CD4-positive, alpha-beta T cell (primary cell): Measurements from ENCODE around the gene WNT5B. TPM values are rescaled to one million over a fixed set of nuclear protein-coding genes. Genes with fewer than 3 reads are reported as not detected.

Experiments
- ATAC-seq: fragments of 200-7000 bp; cut with Tn5 transposase; one replicate; pipeline ENCODE4 v1.10.0; 2022; ENCODE audit warnings: mild to moderate bottlenecking; ENCODE audit not compliant: poor library complexity
- CTCF ChIA-PET: fragments of 350-600 bp; sonication (Branson Sonifier 250); formaldehyde crosslinking; loops from one replicate; lab custom pipeline; 2021; ENCODE audit warnings: antibody characterized with exemption, inconsistent platforms; lab: Charles Lee
- POLR2A ChIA-PET: fragments of 350-600 bp; sonication (Branson Sonifier 250); formaldehyde crosslinking; loops from one replicate; lab custom pipeline; 2021; ENCODE audit warnings: antibody characterized with exemption, inconsistent platforms; lab: Charles Lee
- DNase-seq, 14 experiments: peaks; one replicate each; pipeline ENCODE4 v3.0.0-alpha.2; 2013 to 2020; ENCODE audit warnings: mixed read lengths in 2 of 14
- H3K27ac ChIP-seq, 2 donors: one replicate each; pipeline versions ENCODE4 v1.5.1 to v1.7.0; 2013; ENCODE audit warnings: low read length in 2 of 2, low read depth in 1 of 2, mild to moderate bottlenecking in 1 of 2
- H3K27me3 ChIP-seq, 2 experiments: 1 replicate in 1 of 2; 2 replicates in 1 of 2; pipeline versions ENCODE4 v1.6.1 to v1.7.0; 2013; ENCODE audit warnings: low read length in 2 of 2, control low read depth in 1 of 2, mild to moderate bottlenecking in 1 of 2, moderate library complexity in 1 of 2; ENCODE audit not compliant: insufficient read depth in 2 of 2, control insufficient read depth in 1 of 2
- H3K36me3 ChIP-seq: one replicate; pipeline ENCODE4 v1.6.1; 2013; ENCODE audit warnings: low read length, control low read depth; ENCODE audit not compliant: insufficient read depth
- H3K4me1 ChIP-seq: one replicate; pipeline ENCODE4 v1.6.1; 2013; ENCODE audit warnings: low read length, control low read depth; ENCODE audit not compliant: insufficient read depth
- H3K4me3 ChIP-seq: one replicate; pipeline ENCODE4 v1.5.1; 2013; ENCODE audit warnings: mild to moderate bottlenecking, low read length, moderate library complexity
- H3K9me3 ChIP-seq, 2 experiments: 1 replicate in 1 of 2; 2 replicates in 1 of 2; pipeline versions ENCODE4 v1.6.1 to v1.7.0; 2013; ENCODE audit warnings: low read length in 2 of 2, mild to moderate bottlenecking in 2 of 2, control low read depth in 1 of 2, moderate library complexity in 1 of 2; ENCODE audit not compliant: control insufficient read depth in 1 of 2, insufficient read depth in 1 of 2
- H3K27ac Mint-ChIP-seq: one replicate; pipeline ENCODE4 v1.8.0; 2020; ENCODE audit warnings: mixed read lengths
- H3K27me3 Mint-ChIP-seq: one replicate; pipeline ENCODE4 v1.8.0; 2021; ENCODE audit warnings: mixed read lengths
- H3K36me3 Mint-ChIP-seq: one replicate; pipeline ENCODE4 v1.8.0; 2021; ENCODE audit warnings: low read depth, mixed read lengths
- H3K4me1 Mint-ChIP-seq: one replicate; pipeline ENCODE4 v1.8.0; 2021; ENCODE audit warnings: low read depth, mixed read lengths
- H3K4me3 Mint-ChIP-seq: one replicate; pipeline ENCODE4 v1.8.0; 2020; ENCODE audit warnings: mild to moderate bottlenecking, mixed read lengths
- H3K9me3 Mint-ChIP-seq: one replicate; pipeline ENCODE4 v1.8.0; 2020; ENCODE audit warnings: mixed read lengths
- intact Hi-C, 2 experiments: fragments of 100-400 bp; cut with DNase I in 1 of 2; cut with micrococcal nuclease in 1 of 2; formaldehyde crosslinking; loops; one replicate each; pipeline versions ENCODE4 v1.15.1 to v1.9.0; 2023 to 2025; cut with DNase I, micrococcal nuclease
- total RNA-seq, 174 experiments: library from RNA in 2 of 174; stranded (reverse) in 2 of 174; gene quantifications; one replicate each; pipeline ENCODE4 v1.2.3 and lab custom pipeline; 2021 to 2026
- TF ChIP-seq, protein P1 (sequence below): fragments of 200-600 bp; IDR thresholded peaks from one replicate; pipeline ENCODE4 v1.8.0; 2022; ENCODE audit warnings: antibody characterized with exemption, mild to moderate bottlenecking

The WNT5B gene
- total RNA-seq, 2 experiments from 2014 or later, result not detected

DNA sequence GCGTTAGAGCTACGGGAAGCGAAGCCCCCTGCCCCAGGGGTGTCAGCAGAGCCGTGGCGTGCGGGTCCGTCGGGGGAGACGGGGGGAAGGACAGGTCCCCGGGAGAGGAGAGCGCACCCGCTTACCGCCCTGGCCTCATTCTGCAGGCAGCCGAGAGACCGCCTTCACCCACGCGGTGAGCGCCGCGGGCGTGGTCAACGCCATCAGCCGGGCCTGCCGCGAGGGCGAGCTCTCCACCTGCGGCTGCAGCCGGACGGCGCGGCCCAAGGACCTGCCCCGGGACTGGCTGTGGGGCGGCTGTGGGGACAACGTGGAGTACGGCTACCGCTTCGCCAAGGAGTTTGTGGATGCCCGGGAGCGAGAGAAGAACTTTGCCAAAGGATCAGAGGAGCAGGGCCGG lies 10.5 kb downstream of the WNT5B start:
- POLR2A ChIA-PET, result no interaction called here
- no peak for ATAC-seq
- H3K27me3 ChIP-seq, result peaks cover 0 to under 1% of the 10 kb centered on the region in 2 experiments
- Mint-ChIP-seq H3K4me3 (no peak overlapping the region), H3K9me3 (no peaks in the 10 kb centered on the region), H3K4me1 (peaks cover 3% of the 10 kb centered on the region), H3K27ac (no peak overlapping the region), H3K36me3 (no peaks in the 10 kb centered on the region), H3K27me3 (peaks cover 18% of the 10 kb centered on the region)
- no peaks in the 10 kb centered on the region for H3K9me3 ChIP-seq
- H3K4me3 ChIP-seq, result no peak overlapping the region
- no peaks in the 10 kb centered on the region for H3K36me3 ChIP-seq
- no peak for DNase-seq
- H3K27ac ChIP-seq, result no peak overlapping the region
- CTCF ChIA-PET, result no interaction called here
- intact Hi-C loops, result loop anchor here in 1 of 2 experiments (10.0 kb wide), 1 partner anchor 945 kb away; no protein-coding TSS in a partner anchor
- peaks cover 5% of the 10 kb centered on the region for H3K4me1 ChIP-seq
- TF ChIP-seq, protein P1, sequence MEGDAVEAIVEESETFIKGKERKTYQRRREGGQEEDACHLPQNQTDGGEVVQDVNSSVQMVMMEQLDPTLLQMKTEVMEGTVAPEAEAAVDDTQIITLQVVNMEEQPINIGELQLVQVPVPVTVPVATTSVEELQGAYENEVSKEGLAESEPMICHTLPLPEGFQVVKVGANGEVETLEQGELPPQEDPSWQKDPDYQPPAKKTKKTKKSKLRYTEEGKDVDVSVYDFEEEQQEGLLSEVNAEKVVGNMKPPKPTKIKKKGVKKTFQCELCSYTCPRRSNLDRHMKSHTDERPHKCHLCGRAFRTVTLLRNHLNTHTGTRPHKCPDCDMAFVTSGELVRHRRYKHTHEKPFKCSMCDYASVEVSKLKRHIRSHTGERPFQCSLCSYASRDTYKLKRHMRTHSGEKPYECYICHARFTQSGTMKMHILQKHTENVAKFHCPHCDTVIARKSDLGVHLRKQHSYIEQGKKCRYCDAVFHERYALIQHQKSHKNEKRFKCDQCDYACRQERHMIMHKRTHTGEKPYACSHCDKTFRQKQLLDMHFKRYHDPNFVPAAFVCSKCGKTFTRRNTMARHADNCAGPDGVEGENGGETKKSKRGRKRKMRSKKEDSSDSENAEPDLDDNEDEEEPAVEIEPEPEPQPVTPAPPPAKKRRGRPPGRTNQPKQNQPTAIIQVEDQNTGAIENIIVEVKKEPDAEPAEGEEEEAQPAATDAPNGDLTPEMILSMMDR, result no peak

DNA sequence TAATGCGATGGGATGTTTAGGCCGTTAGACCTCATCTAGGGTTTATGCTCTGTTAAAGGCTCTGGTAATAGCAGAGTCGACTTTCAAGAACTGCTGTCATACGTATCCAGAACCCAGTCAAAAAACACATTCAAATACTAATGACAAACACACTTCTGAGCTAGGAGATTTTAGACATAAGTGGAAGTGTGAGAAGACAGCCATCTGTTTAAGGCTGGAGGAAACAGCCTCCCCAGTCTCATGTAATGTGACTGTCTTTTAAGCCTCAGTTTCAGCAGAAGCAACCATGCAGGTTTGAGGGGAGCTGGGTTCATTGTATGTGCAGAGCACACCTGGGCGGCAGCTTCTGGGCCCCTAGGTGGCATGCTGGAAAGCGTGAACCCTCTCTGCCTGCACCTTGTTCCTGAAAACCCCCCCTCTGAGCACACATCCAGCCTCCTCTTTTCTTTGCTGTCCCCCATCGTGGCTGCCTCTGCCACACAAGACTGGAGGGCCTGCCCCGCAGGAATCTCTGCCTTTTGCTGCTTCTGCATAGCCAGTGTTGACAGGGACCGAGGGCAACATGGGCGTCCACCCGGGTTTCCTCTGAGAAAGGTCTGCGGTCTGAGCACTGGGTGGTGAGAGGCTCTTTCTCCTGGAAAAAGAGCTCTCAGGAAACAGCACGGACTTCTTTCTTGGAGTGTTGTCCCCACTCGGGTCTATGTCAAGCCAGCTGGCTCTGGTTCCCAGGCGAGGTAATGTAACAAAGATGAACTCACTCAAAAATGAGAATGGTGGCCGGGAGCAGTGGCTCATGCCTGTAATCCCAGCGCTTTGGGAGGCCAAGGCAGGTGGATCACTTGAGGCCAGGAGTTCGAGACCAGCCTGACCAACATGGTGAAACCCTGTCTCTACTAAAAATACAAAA lies 11.6 kb downstream of the WNT5B start:
- Histone ChIP-seq H3K27ac (no peak overlapping the region), H3K36me3 (no peaks in the 10 kb centered on the region), H3K27me3 (no peaks in the 10 kb centered on the region), H3K4me3 (no peak overlapping the region), H3K9me3 (no peaks in the 10 kb centered on the region), H3K4me1 (peaks cover 1% of the 10 kb centered on the region)
- H3K27me3 Mint-ChIP-seq, result peaks cover 8% of the 10 kb centered on the region
- H3K36me3 Mint-ChIP-seq, result no peaks in the 10 kb centered on the region
- ChIA-PET CTCF (interaction anchor here (1.2 kb wide), 1 partner anchor 300 kb away, joined by 3 read pairs; no protein-coding TSS in a partner anchor), POLR2A (no interaction called here)
- no peak for ATAC-seq
- H3K27ac Mint-ChIP-seq, result no peak overlapping the region
- no peak for DNase-seq
- H3K4me3 Mint-ChIP-seq, result no peak overlapping the region
- no peaks in the 10 kb centered on the region for H3K9me3 Mint-ChIP-seq
- no peaks in the 10 kb centered on the region for H3K4me1 Mint-ChIP-seq
- intact Hi-C loops, result no loop called here
- TF ChIP-seq, protein P1, result no peak

DNA sequence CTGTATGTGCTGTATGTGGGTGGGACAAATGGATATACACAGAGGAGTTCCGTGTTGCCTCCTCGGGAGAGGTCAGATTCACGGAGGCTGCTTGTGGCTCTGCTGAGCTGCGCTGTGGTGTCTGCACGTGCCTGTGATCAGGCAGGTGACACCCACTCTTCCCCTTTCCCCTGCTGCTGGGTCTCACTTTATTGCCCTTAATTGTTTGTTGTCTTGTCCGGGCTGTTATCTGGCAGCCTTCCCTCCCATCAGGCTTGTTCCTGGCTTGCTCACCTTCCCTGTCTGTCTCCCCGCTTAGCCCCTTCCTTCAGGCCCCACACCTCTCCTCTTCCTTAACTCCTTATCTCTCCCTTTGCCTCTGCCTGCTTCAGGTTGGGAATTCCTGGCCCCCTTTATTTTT lies 13.5 kb downstream of the WNT5B start:
- Mint-ChIP-seq H3K4me1 (no peaks in the 10 kb centered on the region), H3K36me3 (no peaks in the 10 kb centered on the region), H3K4me3 (no peak overlapping the region), H3K27me3 (peaks cover 4% of the 10 kb centered on the region), H3K27ac (no peak overlapping the region), H3K9me3 (no peaks in the 10 kb centered on the region)
- no peaks in the 10 kb centered on the region for H3K27me3 ChIP-seq
- no peak overlapping the region for H3K27ac ChIP-seq
- ATAC-seq (no peak), DNase-seq (no peak)
- no peaks in the 10 kb centered on the region for H3K9me3 ChIP-seq
- H3K36me3 ChIP-seq, result no peaks in the 10 kb centered on the region
- POLR2A ChIA-PET, result no interaction called here
- H3K4me3 ChIP-seq, result no peak overlapping the region
- CTCF ChIA-PET, result no interaction called here
- peaks cover 3% of the 10 kb centered on the region for H3K4me1 ChIP-seq
- TF ChIP-seq, protein P1, result no peak
- intact Hi-C loops, result no loop called here
